OCI-LY1 (cell line): ENCODE measurements around the gene GMPPB.
"Not testable (repeated sequence)": the region's sequence is repeated elsewhere in the genome, so short reads cannot be mapped to it uniquely, and the experiment has no call there.

ENCODE experiments used
- EZH2 ChIP-seq: fragments of 200-600 bp; sonication (generic), shearing (Covaris generic); IDR thresholded peaks from 2 replicates; pipeline ENCODE4 v1.8.0; 2017; ENCODE audit warnings: borderline replicate concordance, mixed run types, mild to moderate bottlenecking, antibody characterized with exemption, low read length, moderate library complexity, mixed read lengths
- TF ChIP-seq, protein P1 (sequence below): fragments of 200-600 bp; sonication (generic), shearing (Covaris generic); IDR thresholded peaks from 2 replicates; pipeline ENCODE4 v1.5.1; 2017; ENCODE audit warnings: mild to moderate bottlenecking, antibody characterized with exemption, low read length, moderate library complexity, mixed read lengths

DNA sequence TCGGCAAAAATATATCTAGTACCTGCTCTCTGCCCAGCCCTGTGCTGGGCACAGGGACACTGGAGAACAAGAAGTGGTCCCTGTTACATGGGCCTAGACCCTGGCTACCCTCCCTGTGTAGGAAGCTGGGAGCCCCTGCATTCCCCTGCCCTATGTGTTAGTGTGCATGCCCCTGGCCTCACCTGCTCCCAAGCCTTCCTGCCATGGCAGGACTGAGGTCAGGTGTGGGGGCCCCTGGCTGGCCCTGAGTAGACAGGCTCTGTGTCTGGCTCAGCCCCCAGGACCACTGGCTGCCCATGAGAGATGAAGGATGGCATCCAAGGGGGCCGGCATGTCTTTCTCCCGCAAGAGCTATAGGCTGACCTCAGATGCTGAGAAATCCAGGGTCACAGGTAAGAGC, 32.9 kb downstream of the GMPPB start:
- TF ChIP-seq, protein P1, sequence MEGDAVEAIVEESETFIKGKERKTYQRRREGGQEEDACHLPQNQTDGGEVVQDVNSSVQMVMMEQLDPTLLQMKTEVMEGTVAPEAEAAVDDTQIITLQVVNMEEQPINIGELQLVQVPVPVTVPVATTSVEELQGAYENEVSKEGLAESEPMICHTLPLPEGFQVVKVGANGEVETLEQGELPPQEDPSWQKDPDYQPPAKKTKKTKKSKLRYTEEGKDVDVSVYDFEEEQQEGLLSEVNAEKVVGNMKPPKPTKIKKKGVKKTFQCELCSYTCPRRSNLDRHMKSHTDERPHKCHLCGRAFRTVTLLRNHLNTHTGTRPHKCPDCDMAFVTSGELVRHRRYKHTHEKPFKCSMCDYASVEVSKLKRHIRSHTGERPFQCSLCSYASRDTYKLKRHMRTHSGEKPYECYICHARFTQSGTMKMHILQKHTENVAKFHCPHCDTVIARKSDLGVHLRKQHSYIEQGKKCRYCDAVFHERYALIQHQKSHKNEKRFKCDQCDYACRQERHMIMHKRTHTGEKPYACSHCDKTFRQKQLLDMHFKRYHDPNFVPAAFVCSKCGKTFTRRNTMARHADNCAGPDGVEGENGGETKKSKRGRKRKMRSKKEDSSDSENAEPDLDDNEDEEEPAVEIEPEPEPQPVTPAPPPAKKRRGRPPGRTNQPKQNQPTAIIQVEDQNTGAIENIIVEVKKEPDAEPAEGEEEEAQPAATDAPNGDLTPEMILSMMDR: not testable (repeated sequence)
- not testable (repeated sequence) for TF ChIP-seq EZH2
